HG03025 (cell line): Measurements from ENCODE around the gene RNASEL.

Experiments used
- ATAC-seq: cut with Tn5 transposase; IDR thresholded peaks from one replicate; pipeline ENCODE4 v1.9.1; 2021; ENCODE audit warnings: mild to moderate bottlenecking, moderate library complexity; ENCODE audit not compliant: unreplicated experiment, low FRiP score

RNASEL gene

DNA sequence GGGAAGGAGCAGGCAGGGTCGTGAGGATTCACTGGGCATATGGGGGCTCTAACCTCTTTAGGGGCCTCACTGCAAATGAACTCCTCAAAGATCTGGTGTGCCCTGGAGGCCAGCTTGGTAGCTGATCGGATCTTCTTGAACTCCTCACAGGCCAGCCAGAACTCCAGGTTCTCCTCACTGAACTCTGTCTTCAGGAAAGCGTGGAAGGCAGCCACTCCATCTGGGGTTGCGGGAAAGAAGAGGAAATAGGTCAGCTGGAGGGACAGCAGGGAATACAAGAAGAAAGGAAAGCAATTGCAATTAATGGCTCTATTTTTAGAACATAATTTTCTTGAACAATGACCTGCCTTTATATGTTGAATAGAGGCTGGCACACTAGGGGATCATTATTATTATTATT lies 12.9 kb upstream of the RNASEL start:
- no peak for ATAC-seq

DNA sequence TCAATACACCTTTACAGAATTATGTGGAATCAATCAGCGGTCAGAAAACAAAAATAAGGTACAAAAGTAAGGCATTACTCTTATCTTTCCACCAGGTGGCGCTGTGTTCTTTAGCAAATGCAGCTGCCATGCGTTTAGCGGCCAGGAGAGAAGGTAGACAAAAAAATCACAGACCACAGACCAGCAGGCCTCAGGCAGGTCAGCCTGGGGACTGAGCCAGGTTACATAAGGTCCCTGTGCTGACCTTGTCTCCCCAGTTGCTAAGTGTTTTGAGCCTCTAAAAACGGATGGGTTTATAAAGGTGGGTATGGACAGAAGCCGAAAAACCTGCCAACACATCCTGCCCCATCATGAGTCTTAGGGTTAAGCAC lies 12.3 kb upstream of the RNASEL start:
- ATAC-seq = no peak

DNA sequence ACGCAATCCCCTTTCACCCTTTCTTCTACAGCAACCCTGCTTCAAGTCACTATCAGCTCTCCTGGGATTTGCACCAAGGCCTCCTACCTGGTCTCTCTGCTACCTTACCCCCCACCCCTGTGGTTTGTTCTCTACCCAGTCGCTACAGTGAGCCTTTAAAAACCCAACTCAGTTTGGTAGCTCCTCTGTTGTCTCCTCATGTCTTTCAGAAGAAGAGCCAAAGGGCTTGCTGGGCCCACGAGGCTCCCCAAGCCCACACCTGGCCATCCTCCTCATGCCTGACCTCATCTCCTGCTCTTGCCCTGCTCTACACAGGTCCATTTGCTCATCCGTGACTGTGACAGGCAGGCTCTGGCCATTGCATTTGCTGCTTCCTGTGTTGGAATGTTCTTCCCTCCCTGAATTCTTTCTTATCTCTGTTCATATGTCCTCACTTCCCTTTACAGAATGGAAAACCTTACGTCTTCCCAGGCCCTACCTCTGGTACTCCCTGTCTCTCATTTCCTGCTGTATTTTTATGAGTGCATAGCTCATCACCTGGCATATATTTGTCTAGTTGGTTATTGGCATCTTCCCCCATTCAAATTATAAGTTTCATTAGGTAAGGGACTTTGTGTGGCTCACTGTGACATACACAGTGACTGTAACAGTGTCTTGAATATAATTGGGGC lies 11.8 kb upstream of the RNASEL start:
- ATAC-seq = no peak

DNA sequence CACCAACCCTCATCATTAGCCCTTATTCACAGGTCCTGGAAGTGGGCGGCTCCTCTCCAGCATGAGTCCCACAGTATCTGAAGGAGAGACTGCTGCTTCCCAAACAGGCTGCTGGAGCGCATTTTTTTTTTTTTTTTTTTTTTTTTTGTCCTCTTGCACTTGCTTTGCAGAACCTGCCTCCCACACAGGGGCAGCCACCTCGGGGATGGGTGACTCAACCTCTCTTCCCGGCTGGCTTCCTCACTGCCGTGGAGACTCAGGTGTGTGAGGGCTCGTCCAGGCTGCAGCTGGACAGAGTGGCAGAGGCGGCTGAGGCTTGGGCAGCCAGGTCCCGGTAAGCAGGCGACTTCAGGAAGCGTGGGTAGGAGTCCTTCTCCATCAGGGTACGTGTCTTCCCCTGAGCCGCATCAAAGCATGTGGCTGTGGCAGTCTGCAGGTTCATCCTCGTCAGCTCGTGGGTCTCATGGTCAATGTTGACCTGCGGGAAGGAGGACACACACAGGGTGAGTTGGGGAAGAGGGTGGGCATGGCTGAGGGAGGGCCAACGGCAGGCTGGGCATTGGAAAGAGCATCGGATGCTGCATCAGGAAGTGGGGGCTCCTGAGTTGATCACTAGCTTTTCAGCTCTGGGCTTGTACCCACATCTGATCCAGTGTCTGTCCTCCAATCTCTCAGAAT lies 11.1 kb upstream of the RNASEL start:
- ATAC-seq = no peak

DNA sequence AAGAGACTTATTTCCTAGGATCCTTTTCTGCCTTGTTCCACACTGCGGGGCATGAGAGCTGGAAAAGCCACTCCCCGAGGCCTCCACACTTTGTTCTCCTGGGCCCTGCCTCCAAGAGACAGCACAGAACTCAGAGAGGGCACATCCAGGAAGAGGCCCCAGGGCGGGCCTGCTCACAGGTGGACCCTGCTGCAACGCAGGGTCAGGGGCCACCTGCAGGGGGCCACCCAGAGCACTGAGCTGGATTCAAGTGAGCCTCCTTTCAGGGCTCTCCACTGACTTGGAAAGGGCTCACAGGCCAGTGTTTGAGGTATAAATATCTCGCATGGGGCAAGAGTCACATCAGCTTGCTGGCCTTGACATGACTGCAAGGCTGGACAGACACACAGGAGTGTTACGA lies 10.3 kb upstream of the RNASEL start:
- no peak for ATAC-seq

DNA sequence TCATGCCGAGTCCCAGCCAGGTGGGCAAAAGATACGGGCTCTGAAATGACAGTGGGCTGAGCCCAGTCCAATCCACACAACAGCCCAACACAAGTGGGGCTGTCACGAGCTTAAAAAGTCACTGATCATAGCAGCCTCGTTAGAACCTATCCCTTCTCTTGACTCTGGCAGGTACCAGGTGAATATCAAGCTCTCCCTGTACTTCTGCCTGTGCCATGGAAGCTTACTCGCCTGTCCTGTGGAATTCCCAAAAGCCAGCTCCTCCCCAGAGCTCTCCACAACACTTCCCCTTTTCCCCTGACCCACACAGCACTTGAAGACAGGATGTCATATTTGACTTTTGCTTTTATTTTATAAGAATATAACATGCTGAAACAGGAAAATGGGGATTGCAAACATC lies 9.2 kb upstream of the RNASEL start:
- no peak for ATAC-seq

DNA sequence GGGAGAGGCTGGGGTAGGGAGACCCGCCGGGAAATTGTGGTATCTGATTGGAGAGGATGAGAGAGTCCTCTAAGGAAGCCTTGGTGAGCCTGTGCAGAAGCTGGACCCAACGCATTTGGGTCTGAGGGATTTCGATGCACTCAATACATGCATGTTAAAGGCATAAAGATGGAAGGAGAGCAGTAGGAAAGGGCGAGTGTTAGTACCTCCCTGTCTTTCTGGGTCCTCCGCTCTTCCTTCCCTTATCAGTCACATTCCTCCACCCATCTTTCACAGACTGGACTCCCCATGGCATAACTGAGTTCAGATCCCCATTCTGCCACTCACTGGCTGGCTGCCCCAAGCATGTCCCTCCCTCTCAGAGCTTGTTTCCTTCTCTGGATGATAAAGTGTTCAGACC lies 7.9 kb upstream of the RNASEL start:
- ATAC-seq = no peak

DNA sequence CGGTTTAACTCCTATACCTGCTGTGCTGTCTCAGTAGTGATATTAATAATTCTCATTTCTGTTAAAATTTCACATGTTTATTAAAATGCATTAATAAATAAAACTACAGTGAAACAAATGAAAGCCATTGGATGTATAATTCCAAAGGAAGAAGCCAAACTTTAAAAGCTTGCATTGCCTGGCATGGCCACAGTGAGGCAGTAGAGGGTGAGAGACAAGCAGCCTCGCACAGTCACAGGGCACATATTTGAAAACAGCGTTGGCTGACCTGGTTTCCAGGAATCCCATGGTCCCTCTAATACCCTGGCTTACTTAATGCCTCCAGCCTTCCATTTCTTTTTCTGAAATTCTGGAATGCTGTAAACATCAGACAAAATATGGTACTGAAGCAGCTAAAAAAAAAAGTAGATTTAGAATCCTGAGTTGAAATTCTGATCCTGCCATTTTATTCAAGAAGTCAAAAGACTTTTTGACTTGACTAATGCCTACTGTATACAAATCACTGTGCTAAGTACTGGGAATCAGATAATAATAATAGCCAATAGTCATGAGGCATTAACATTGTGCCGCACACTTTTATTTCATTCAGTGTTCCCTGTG lies 6.7 kb upstream of the RNASEL start:
- no peak for ATAC-seq

DNA sequence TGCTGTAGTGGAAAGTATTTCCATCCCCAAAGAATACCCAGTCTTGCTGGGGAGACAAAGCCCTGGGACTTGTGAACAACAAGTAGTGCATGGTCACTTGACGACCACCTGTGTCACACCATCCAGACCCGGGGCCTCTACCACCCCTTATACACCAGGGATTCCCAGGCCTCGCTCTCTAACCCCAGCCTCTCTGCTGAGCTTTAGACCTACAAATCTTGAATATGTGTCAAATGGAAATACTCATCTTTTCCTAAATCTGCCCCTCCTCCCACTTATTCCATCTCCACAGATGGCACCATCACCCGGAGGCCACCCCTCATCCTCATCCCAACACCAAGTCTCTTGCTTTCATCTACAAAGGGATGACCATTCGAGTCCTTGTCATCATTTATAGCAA lies 875 bp upstream of the RNASEL start:
- ATAC-seq = no peak

DNA sequence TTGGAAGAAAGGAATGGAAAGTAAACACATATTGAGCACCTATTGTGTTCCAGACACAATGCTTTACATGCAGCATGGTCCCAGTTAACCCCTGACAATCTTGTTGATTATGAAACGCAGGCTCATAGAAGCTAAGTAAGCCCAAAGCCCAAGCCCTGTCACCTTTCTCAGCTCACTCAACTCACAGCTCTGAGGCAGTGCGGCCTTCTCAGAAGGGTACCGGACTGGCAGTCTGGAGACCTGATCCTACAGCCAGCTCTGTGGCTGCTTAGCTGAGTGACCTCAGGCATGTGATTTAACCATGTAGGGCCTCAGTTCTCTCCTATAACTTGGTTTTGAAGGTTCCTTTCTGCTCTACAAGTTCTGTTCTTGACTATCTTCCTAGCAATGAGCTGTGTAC lies 464 bp upstream of the RNASEL start:
- no peak for ATAC-seq

DNA sequence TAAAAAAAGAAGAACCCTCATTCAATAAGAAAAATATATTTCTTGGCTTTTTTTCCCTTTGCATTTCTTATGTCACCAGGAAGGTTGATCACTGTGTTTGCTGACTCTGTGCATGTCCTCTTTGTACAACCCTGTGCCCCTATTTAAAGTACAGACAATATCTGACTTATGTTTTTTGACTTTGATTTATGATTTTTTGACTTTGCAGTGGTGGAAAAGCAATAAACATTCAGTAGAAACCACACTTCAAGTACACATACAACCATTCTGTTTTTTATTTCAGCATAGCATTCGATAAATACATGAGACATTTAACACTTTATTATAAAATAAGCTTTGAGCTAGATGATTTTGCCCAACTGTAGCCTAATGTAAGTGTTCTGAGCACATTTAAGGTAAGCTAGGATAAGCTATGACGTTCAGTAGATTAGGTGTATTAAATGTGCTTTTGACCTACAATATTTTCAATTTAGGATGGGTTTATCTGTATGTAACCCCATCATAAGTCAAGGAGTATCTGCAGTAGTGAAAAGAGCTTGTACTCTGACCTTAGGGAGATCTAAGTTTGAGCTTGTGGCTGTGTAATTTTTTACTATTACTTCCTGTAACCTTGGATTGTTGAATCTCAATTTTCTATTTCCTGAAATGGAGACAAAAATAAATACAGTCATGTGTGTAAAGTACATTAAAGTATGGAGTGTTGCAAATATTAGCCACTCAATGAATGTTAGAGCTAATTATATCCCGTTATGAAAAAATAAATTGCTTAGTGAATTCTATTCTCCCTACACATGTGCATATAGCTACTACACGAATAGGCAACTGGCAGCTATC lies 1.2 kb downstream of the RNASEL start:
- no peak for ATAC-seq

DNA sequence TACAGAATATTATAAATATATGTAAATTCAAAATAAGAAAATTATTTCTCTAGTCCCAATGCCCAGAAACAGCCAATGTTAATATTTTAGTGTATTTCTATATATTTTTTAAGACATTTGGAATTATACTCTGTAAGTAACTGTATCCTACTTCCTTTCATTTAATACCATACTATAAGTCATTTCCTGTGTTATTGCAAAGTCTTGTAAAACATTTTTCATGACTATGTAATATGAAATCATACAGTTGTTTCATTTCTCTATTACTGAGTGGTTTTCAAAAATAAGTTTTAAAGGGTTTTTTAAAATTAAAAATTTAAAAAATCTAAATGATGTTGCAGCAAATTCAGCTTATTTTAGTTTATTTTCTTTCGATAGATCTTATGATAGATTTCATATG lies 2.0 kb downstream of the RNASEL start:
- ATAC-seq = no peak

DNA sequence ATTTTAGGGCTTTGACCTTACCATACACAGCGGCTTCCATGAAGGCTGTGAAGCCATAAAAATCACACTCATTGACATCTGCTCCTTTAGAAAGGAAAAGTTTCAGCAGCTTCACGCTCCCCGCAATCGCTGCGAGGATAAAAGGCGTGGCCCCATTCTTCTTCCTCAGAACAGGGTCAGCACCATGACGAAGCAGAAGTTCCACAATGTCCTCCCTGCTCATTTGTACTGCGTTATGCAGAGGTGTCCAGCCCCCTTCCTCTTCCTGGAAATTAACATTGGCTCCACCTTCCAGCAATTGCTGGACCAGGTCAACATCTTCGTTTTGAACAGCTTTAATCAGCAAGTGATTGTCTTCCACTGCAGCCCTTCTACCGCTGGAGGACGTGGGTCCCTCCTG lies 2.7 kb downstream of the RNASEL start:
- no peak for ATAC-seq

DNA sequence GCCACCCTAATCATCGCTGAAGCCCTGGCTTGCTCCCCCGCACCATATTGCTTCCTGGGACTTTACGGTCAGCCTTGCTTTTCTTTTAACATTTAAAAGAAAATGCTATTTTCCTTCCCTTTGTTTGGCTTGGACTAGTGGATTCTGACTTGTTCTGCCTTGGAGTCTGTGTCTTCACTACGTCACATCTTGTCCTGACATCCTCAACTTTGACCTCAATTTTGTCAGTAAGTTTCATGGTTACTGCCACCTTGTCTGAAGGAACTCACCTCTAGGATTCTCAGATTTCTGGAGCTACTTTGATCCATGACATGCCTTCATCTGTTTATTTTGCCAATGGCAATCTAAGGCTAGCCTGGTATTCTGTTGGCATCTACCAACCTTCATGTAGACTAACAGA lies 4.3 kb downstream of the RNASEL start:
- no peak for ATAC-seq

DNA sequence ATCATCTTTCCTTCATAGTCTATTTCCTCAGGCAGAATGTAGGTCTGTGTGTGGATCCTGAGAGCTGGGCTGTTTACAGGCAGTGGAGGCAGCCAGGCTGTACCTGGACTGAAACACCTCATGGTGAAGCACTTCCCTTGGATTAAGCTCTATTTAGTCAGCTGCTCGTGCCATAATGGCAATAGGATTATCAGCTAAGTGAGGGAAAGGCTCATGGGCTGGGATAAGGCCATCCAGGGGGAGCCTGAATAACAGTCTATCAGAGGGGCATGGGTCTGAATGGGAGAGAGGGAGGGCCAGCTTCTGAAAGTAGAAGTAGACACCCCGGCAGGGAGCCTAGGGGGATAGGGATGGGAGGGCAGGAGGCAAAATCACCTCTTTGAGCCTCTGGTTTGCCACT lies 8.3 kb downstream of the RNASEL start:
- ATAC-seq = no peak

DNA sequence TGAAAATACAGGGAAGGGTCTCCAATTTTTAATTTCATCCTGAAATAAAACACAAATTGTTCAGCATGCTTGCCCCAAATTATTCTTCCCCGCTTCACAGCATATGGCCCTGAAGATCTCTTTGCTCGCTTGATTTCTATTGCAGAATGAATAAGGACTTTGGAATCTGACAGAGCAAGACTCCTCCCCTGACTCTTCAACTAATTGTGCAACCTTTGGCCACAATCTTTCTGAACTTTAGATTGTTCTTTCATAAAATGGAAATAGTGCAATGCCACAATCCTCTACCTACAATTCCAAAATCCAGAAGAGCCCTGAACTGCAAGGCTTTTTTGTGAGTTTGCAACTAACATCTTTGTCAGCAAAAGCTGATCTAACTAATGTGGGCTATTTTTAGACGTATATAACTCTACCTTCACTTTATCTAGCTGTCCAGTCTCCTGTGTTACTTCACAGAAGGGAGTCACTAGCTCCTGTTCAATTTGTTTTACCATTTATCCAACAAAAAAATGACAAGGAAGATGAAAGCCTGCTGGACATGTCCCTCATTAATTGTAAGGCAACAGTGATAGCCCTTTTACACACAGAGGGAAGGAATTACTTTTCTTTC lies 13.4 kb downstream of the RNASEL start:
- no peak for ATAC-seq

DNA sequence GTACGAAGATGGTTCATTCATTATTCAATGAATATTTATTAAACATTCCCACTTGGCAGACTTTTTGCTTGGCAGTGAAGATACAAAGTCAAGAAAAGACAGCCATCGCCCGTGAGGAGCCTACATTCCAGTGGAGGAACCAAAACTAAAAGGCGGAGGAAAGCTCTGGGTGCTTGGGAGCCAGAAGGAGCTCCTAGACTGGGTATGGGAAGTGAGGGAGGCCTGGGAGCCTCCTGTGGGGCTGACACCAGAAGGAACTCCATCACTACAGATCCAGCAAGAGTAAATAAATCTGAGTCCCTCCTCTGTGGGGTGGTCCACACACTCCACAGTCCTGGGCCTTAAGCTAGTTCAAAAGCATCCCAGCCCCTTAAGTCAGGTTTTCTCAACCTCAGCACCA lies 14.9 kb downstream of the RNASEL start:
- no peak for ATAC-seq

DNA sequence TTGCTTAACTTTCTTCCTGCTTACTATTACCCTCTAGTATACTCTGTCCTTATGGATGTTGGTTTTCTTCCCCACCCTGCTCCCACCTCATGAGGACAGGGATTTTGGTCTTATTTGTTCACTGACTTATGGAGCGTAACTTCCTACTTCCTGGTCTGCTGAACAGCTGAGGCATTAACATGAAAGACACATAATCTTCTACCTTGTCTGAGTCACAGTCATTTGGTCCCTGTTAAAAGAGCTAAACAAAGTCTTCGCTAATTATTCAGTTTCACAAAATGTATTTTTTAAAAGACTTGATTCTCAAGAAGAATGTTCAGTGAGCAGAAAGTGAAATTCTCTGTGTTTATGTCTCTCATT lies 18.5 kb downstream of the RNASEL start:
- ATAC-seq = no peak

DNA sequence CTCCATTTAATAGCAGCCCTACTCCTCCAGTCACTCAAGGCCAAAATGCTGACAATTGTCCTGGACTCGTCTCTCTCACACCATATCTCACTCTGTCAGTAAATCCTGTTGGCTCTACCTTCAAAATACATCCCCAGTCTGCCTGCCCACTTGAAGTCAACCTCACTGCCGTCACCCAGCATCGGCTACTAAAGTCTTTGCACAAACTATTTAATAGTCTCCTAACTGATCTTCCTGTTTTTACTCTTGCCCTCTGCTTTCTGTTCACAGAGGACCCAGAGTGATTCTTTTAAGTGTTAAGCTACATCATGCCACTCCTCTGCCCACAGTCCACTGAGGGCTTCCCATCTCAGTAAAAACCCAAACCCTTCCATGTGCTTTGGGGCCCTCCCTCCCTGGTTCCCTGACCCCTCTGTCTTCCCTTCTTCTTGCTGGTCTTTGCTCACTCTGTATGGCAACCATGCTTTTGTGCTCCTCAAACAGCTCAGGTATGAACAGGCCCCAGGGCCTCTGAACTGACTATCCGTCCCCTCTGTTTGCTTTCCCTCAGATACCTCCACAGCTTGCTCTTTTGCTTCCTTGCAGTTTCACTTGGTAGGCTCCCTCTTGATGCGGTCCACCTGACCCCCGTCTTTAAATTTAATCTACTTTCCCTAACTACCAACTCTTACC lies 19.0 kb downstream of the RNASEL start:
- no peak for ATAC-seq

DNA sequence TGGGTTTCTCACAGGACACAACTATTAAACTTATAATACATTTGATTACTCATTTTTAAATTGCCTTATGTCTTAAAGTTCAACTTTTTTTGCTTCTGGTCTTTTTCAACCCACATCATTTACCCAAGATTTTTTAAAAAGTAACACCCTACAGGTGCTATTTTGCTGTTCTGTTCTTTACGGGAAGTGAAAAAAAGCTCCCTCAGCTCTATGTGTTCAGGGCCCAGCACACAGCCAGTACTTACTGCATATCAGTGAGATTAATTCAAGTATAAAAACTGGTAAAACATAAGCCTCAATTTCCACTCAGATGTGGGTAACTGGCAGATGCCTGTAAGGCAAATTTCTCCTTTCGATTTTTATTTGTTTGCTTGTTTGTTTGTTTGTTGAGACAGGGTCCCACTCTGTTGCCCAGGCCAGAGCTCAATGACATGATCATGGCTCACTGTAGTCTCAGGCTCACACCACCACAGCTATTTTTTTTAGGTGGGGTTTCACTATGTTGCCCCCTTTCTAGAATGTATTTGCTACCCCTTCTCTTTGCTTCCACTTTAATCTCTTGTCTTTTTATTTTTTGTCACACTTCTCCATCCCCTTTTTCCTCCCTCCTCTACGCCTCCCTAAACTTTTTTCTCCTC lies 20.3 kb downstream of the RNASEL start:
- no peak for ATAC-seq
